Posterior cingulate gyrus (tissue), 11 donors: Measurements from ENCODE around the gene RAB6A.

Experiments used
- DNase-seq, 10 donors: peaks; one replicate each; pipeline versions ENCODE4 v3.0.0 to v3.0.0-alpha.2; 2020 to 2021; ENCODE audit warnings: mixed read lengths in 3 of 10
- intact Hi-C: fragments of 100-400 bp; cut with DNase I; formaldehyde crosslinking; loops from one replicate; pipeline ENCODE4 v1.15.1; 2023

The RAB6A gene

DNA sequence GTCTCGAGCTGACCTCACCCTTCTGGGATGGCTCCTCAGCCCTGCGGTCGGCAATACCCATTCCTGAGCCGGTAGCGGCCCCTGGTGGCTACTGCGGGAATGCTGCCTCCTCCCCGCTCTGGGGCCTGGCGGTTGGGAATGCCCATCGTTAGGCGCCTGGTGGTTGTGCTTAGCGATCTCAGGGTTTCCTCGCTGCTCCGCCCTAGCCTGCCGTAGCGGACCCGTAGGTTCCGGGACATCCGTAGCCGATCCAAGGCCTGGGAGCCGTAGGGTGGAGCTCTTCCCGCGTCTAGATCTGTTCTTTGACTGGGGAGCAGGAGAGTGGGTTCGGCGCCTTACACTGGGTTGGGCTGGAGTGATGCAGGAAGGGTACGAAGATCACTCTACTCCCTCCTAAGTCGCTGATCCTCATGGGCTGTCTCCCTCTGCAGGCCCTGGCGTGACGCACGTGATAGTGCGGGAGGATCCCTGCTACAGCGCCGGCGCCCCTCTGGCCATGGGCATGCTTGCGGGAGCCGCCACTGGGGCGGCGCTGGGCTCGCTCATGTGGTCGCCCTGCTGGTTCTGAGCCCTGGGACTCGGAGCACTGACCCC lies 99.7 kb downstream of the RAB6A start:
- peak; percentile 86 to 99 (median 96) for DNase-seq
- intact Hi-C loops, result loop anchor here (1.0 to 5.0 kb wide), 3 partner anchors 36 to 354 kb away; partner anchors contain the start of gene ARHGEF17

GRCh38 chr11:73660497-73661034 lies 100.3 kb downstream of the RAB6A start:
- intact Hi-C loops, result loop anchor here (1.0 to 5.0 kb wide), 3 partner anchors 35 to 353 kb away; partner anchors contain the start of gene ARHGEF17
- no peak for DNase-seq

DNA sequence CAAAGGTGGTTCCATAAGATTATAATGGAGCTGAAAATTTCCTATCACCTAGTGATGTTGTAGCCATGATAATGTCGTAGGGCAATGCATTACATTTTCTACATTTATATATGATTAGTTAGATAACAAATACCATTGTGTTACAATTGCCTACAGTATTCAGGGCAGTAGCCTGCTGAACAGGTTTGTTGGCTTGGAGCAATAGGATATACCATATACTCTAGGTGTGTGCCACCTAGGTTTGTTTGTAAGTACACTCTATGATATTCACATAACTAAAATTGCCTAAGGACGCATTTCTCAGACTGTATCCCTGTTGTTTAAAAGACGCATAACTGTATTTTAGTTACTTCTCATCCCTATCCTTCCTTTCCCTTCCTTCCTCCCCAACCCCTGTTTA lies 100.9 kb downstream of the RAB6A start:
- no peak for DNase-seq
- intact Hi-C loops, result loop anchor here (5.0 kb wide), 2 partner anchors 258 to 353 kb away; partner anchors contain the start of gene ARHGEF17

GRCh38 chr11:73656985-73657384 lies 103.9 kb downstream of the RAB6A start:
- peak in 1 of 10 donors; percentile 5 for DNase-seq
- intact Hi-C loops, result no loop called here

DNA sequence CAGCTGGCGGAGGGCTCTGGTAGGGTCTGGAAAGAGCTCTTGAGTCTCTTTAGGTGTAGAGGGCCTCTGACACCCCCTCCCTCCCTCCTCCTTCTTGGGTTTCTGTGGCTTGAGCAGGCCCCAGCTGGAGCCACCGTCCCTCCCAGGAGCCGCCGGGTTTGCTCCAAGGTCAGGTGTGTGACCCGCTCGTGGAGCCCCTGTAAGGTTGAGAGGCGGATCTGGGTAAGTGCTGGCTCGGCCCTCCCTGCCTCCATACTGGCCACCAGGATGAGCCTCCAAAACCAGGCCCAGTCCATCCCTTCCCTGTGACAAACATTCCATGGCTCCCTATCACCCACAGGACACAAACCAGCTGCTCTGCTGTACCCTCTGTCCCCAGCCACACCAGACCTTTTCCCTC lies 105.2 kb downstream of the RAB6A start:
- intact Hi-C loops, result no loop called here
- peak in 1 of 10 donors; percentile 53 for DNase-seq

GRCh38 chr11:73654482-73655021 lies 106.3 kb downstream of the RAB6A start:
- intact Hi-C loops, result no loop called here
- DNase-seq, result peak in 1 of 10 donors; percentile 51

DNA sequence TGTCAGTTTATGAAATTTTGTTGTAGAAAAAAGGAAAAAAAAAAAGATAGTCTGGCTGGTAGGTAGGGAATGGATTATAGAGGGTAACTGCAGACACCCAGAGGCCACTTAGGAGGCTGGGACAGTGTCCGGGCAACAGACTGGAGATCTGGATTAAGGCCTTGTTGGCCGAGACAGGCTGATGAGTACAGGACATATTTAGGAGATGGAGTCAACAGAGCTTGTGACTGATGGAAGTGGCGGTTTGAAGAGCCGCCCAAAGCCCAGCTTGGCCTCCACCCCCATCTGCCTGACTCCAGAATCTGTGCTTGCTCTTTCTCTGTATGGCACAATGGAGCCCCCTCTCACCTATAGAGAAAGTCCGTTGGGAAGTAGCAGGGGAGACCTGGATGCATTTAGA lies 106.9 kb downstream of the RAB6A start:
- intact Hi-C loops, result no loop called here
- DNase-seq, result peak in 1 of 10 donors; percentile 43

DNA sequence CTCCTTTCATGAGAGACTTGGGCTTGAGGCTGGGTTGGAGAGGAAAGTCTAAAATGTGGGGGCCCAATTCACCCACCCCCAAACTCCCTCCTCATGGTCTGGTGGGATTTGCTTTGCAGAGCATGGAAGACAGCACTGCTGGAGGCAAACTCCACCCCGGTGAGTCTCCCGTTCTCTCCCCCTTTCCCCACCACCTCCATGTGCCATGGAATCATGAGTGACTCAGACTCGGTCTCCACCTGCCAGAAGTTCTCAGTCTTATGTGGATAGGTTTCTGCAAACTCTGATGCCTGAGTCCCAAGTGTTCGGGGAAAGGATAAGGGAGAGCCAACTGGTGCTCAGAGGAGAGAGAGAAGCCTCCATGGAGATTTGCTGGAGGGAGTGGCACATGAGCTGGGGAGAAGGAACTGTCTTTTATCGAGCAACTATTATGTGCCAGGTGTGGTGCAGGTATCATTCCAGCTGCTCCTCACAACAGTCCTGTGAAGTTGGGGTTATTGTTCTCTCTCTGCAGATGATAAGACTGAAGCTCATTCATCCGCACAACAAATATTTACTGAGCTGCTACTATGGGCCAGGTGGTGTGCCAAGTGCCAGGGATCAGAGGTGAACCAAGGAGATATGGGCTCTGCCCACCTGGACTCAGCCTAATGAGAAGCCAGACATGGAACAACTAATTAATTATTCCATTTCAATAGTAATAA lies 107.9 kb downstream of the RAB6A start:
- DNase-seq, result peak in 1 of 10 donors; percentile 75
- intact Hi-C loops, result no loop called here

DNA sequence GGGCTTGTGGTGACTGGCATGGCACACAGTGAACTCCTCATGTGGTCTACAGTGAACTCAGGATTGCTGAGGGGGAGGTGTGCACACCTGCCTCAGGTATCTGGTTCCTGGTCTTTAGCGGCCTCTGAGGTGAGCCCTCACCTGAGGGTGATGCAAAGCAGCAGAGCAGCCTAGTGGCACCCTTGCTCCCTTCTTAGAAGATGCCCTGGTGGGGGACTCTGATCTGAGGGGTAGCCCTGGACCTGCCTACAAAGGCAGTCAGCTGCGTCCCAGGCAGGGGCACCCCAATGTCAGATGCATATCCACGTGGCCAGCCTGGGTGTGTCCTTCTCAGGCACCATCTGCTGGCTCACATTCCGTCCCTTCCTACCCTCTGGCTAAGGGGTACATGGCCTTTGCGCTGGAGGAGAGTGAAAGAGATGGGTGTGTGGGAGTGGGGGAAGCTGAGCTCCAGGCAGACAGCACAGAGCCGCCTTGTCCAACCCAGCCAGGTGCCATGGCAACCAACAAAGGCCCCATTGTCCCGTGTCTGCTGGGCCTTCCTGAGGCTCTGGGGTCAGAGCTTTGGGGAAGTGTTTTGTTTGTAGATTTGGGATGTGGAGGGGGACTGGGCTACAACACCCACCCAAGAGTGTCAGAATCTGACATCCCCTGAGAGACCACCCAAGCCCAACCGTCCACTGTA lies 108.7 kb downstream of the RAB6A start:
- intact Hi-C loops, result no loop called here
- DNase-seq, result peak; percentile 76 to 99 (median 91)

DNA sequence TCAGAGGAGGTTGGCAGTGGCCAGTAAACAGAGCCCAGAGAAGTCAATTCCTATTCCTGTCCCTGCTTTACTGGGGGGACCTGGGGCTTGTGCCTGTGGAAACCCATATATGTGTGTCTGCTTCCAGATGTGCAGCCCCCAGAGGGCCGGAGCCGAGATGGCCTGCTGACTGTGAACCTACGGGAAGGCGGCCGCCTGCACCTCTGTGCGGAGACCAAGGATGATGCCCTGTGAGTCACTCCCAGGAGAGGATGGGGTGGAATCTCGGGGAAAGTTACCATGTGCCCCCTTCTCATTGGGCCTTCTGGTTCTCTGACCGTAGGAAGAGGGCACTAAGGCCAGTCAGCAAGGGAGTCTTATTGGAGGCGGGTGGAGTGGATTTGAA lies 109.2 kb downstream of the RAB6A start:
- intact Hi-C loops, result no loop called here
- peak in 1 of 10 donors; percentile 65 for DNase-seq

DNA sequence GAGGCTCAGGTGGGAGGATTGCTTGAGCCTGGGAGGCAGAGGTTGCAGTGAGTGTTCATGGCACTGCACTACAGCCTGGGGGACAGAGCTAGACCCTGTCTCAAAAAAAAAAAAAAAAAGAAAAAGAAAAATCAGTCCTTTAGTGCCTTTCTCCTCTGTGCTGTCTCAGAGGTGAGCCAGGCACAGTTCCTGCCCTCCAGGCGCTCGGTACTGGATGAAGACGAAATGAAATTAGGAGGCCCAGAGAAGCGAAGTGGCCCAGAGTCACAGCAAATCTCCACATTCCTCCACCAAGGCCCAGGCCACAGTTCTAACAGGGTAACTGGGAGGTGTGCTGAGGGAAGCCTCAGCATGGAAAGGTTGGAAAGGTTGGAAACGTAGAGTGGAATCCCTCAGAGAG lies 109.6 kb downstream of the RAB6A start:
- intact Hi-C loops, result no loop called here
- peak in 1 of 10 donors; percentile 67 for DNase-seq

- DNase-seq, result peak in 1 of 10 donors; percentile 67
- intact Hi-C loops, result no loop called here
Measured at GRCh38 chr11:73650400-73650799, 110.5 kb downstream of the RAB6A start.

- intact Hi-C loops, result no loop called here
- DNase-seq, result peak in 1 of 10 donors; percentile 73
Measured at GRCh38 chr11:73649206-73649605, 111.7 kb downstream of the RAB6A start.

DNA sequence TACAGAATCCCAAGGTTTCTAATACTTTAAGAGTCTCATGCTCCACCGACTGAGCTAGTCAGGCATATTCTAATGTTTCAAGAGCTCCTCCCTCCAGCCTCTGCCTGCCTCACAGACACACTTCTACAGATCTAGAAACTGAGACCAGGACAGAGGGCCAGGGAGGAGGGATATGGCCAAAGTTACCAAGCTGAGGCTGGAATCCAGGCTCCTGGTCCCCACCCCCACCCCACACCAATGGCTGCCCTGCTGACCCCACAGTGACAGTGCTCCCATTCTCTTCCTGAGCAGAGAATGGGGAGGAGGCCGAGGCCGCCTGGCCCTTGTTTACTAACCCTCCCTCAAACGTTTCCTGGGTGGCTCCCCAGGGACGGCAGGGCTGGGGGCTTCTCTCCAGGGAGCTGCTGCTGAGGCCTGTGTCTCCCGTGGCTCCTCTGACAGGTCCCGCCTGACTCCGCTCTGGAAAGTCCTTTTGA lies 112.3 kb downstream of the RAB6A start:
- intact Hi-C loops, result no loop called here
- peak in 4 of 10 donors; percentile 17 to 83 (median 60) for DNase-seq

DNA sequence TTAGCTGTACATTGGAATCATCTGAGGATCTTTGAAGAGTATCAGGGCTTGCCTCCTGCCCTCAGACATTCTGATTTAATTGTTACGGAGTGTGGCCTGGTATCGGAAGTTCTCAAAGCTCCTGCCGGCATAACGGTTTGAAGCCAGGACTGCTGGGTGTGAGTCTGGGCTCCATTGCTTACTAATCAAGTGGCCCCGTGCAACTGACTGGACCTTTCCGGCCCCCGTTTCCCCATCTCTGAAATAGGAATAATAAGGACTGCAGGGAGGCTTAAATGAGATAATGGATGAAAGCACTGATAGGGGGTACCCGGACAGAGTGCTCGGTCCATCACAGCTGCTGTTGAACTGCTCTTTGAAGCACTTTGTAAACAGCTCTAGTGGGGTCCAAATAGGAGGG lies 112.8 kb downstream of the RAB6A start:
- intact Hi-C loops, result no loop called here

GRCh38 chr11:73647459-73648100 lies 113.3 kb downstream of the RAB6A start:
- intact Hi-C loops, result no loop called here
- DNase-seq, result peak; percentile 89 to 99 (median 96)

More for the DNA sequence above, 112.8 kb downstream of the RAB6A start:
- DNase-seq, result peak in 1 of 10 donors; percentile 56

DNA sequence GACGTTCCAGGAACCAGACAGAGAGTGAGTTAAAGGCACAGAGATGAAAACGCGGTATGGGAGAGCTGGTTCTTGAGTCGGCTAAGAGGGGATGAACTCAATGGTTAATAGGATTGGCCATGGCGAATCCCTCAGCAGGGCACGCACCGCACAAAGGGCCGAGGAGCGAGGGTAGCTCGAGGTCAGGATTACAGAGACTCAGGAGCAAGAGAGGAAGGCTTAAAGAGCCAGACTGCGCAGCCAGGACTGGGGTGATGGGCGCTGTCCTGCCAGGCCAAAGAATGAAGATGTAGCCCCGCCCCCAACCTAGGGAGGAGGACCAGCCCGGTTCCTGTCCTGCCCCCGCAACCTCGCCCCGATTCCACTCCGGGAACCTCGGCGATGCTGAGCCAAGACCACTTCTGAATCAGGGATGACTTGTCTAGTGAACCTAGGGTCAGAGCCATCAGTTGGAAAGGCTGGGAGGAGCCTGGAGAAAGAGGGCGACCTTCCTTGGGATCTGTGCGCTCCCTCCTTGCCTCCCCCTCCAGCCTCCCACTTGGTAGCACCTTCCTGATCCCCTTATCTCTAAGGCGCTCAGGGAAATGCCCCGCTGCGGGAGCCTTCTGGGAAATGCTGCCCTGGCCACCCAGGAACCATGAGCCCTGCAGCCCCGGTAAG lies 114.8 kb downstream of the RAB6A start, which contains the start of gene PLEKHB1:
Gene PLEKHB1, plus strand, starts transcription at position 610 of the 660 bp plus-strand sequence. Its CDS starts 28 bp downstream, at position 638.
- intact Hi-C loops, result no loop called here
- peak in 1 of 10 donors; percentile 63 for DNase-seq

DNA sequence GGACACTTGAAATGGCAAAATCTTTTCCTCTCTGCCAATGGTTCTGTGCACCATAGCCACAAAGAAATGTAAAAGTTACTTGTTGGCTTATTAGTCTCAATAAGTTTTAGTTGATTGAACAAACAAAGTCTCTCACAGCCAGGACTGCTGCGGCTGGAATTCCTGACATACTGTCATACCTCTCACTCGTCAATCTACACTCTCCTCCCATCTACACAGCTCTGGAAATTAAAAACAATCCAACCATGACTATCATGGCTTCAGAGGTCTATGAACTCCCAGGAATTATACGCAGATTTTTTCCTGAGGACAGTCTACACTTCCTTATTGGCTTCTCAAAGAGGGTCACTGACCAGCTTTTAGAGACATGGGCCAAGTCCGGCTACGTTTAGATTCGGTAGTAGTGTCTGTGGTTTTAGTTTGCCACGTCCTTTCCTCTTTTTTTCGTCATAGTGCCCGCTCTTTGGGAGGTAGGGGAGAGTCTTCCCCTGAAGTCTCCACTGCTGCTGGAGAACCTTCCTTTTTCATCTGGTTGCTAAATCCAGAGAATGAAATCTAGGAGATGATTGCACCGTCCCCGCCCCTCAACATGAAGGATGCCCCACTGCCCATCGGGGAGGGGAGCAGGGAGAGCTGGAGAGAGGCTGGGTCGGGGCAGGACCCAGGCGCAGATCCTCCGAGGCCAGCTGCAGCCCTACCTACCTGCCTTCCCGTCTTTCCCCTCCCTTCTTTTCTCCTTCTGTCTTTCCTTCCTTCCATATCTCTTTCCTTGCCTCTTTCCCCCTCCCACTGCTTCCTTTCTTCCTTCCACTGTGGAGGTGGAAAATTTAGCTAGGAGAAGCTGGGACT lies 115.5 kb downstream of the RAB6A start:
- peak in 1 of 10 donors; percentile 40 for DNase-seq
- intact Hi-C loops, result no loop called here
